HEK293 (cell line): ENCODE data around the gene SLC1A7.

Experiments used
- CTCF ChIA-PET: fragments of 350-600 bp; formaldehyde crosslinking; extraction: SDS; loops from one replicate; lab custom pipeline; 2021; ENCODE audit warnings: antibody characterized with exemption; lab: Yijun Ruan, JAX
- POLR2A ChIA-PET: fragments of 300-600 bp; formaldehyde crosslinking; extraction: SDS; loops from one replicate; lab custom pipeline; 2020; ENCODE audit warnings: antibody characterized with exemption, inconsistent platforms; lab: Yijun Ruan, JAX
- H3K27ac ChIP-seq: fragments of 200-500 bp; sonication (Bioruptor generic); 2 replicates; pipeline ENCODE4 v1.5.1; 2014; ENCODE audit warnings: low read depth, low read length, control low read depth, inconsistent platforms; ENCODE audit errors: extremely low read depth
- H3K36me3 ChIP-seq, 2 experiments: fragments of 200-500 bp in 1 of 2; sonication (Bioruptor generic) in 1 of 2; 1 replicate in 1 of 2; 2 replicates in 1 of 2; pipeline ENCODE4 v1.5.1; 2014 to 2017; ENCODE audit warnings: inconsistent platforms in 2 of 2, low read length in 2 of 2; ENCODE audit not compliant: control insufficient read depth in 2 of 2, insufficient read depth in 1 of 2
- H3K4me1 ChIP-seq: fragments of 200-500 bp; sonication (Bioruptor generic); 2 replicates; pipeline ENCODE4 v1.5.1; 2014; ENCODE audit warnings: mild to moderate bottlenecking, low read length, inconsistent platforms; ENCODE audit not compliant: control insufficient read depth, insufficient read depth
- H3K4me3 ChIP-seq: 2 replicates; pipeline ENCODE4 v1.5.1; 2011; ENCODE audit warnings: low read depth, mild to moderate bottlenecking, control low read depth, low read length, moderate library complexity
- H3K9me3 ChIP-seq: fragments of 200-500 bp; sonication (Bioruptor generic); 2 replicates; pipeline ENCODE4 v1.5.1; 2014; ENCODE audit warnings: low read depth, low read length, inconsistent platforms; ENCODE audit not compliant: control insufficient read depth, insufficient read depth
- GLI4 ChIP-seq: fragments of 450-650 bp; formaldehyde crosslinking; IDR thresholded peaks from 2 replicates; pipeline ENCODE4 v1.5.1; 2016; ENCODE audit warnings: missing biosample characterization, missing genetic modification characterization
- GLIS1 ChIP-seq: fragments of 450-650 bp; formaldehyde crosslinking; IDR thresholded peaks from 2 replicates; pipeline ENCODE4 v1.5.1; 2016; ENCODE audit warnings: missing biosample characterization, missing genetic modification characterization
- HOXA7 ChIP-seq: sonication (generic); formaldehyde crosslinking; IDR thresholded peaks from 2 replicates; pipeline ENCODE4 v1.8.1; 2022; ENCODE audit warnings: missing genetic modification reagents, borderline replicate concordance
- OSR2 ChIP-seq: fragments of 450-650 bp; formaldehyde crosslinking; IDR thresholded peaks from 2 replicates; pipeline ENCODE4 v1.5.1; 2016; ENCODE audit warnings: missing biosample characterization, missing genetic modification characterization
- PRDM1 ChIP-seq: fragments of 450-650 bp; formaldehyde crosslinking; IDR thresholded peaks from 2 replicates; pipeline ENCODE4; 2016; ENCODE audit warnings: missing biosample characterization, missing genetic modification characterization
- TCF7L2 ChIP-seq: IDR thresholded peaks from 2 replicates; pipeline ENCODE4 v1.6.1; 2011; ENCODE audit warnings: low read depth, mild to moderate bottlenecking, inconsistent platforms, low read length, moderate library complexity, borderline replicate concordance
- YY2 ChIP-seq: fragments of 450-650 bp; formaldehyde crosslinking; IDR thresholded peaks from 2 replicates; pipeline ENCODE4 v1.5.1; 2016; ENCODE audit warnings: missing biosample characterization, missing genetic modification characterization
- ZBTB7A ChIP-seq: fragments of 450-650 bp; formaldehyde crosslinking; IDR thresholded peaks from 2 replicates; pipeline ENCODE4 v1.5.1; 2016; ENCODE audit warnings: low read depth, missing biosample characterization, missing genetic modification characterization
- ZFHX2 ChIP-seq: fragments of 450-650 bp; formaldehyde crosslinking; conservative IDR thresholded peaks from 2 replicates; pipeline ENCODE4 v1.5.1; 2016; ENCODE audit warnings: missing biosample characterization, missing genetic modification characterization
- ZNF112 ChIP-seq: fragments of 450-650 bp; formaldehyde crosslinking; IDR thresholded peaks from 2 replicates; pipeline ENCODE4 v1.5.0; 2017; ENCODE audit warnings: missing biosample characterization, missing genetic modification characterization
- ZNF121 ChIP-seq: fragments of 450-650 bp; formaldehyde crosslinking; IDR thresholded peaks from 2 replicates; pipeline ENCODE4 v1.5.1; 2016; ENCODE audit warnings: missing biosample characterization, missing genetic modification characterization
- ZNF138 ChIP-seq: fragments of 450-650 bp; formaldehyde crosslinking; IDR thresholded peaks from 2 replicates; pipeline ENCODE4 v1.5.1; 2016; ENCODE audit warnings: missing biosample characterization, missing genetic modification characterization, borderline replicate concordance
- ZNF211 ChIP-seq: fragments of 450-650 bp; formaldehyde crosslinking; IDR thresholded peaks from 2 replicates; pipeline ENCODE4 v1.5.1; 2016; ENCODE audit warnings: low read depth, missing biosample characterization, missing genetic modification characterization
- ZNF324 ChIP-seq: fragments of 450-650 bp; formaldehyde crosslinking; IDR thresholded peaks from 2 replicates; pipeline ENCODE4 v1.5.1; 2016; ENCODE audit warnings: missing biosample characterization, missing genetic modification characterization
- ZNF404 ChIP-seq: fragments of 450-650 bp; formaldehyde crosslinking; IDR thresholded peaks from 2 replicates; pipeline ENCODE4 v1.5.1; 2017; ENCODE audit warnings: missing biosample characterization, missing genetic modification characterization
- ZNF664 ChIP-seq: fragments of 450-650 bp; formaldehyde crosslinking; IDR thresholded peaks from 2 replicates; pipeline ENCODE4 v1.5.1; 2016; ENCODE audit warnings: missing biosample characterization, missing genetic modification characterization
- ZNF747 ChIP-seq: fragments of 450-650 bp; formaldehyde crosslinking; IDR thresholded peaks from 2 replicates; pipeline ENCODE4 v1.5.1; 2016; ENCODE audit warnings: missing biosample characterization, missing genetic modification characterization
- ZNF791 ChIP-seq: fragments of 450-650 bp; formaldehyde crosslinking; IDR thresholded peaks from 2 replicates; pipeline ENCODE4 v1.5.1; 2016; ENCODE audit warnings: missing biosample characterization, missing genetic modification characterization
- ZSCAN16 ChIP-seq: fragments of 450-650 bp; formaldehyde crosslinking; IDR thresholded peaks from 2 replicates; pipeline ENCODE4 v1.5.1; 2016; ENCODE audit warnings: missing biosample characterization, missing genetic modification characterization
- ZSCAN23 ChIP-seq: fragments of 450-650 bp; formaldehyde crosslinking; IDR thresholded peaks from 2 replicates; pipeline ENCODE4 v1.5.1; 2016; ENCODE audit warnings: missing biosample characterization, missing genetic modification characterization
- TF ChIP-seq, protein P1 (sequence below): fragments of 450-650 bp; formaldehyde crosslinking; IDR thresholded peaks from 2 replicates; pipeline ENCODE4 v1.5.1; 2016; ENCODE audit warnings: missing biosample characterization, missing genetic modification characterization
- TF ChIP-seq, protein P2 (sequence below): fragments of 450-650 bp; formaldehyde crosslinking; IDR thresholded peaks from 2 replicates; pipeline ENCODE4 v1.5.1; 2016; ENCODE audit warnings: missing biosample characterization, missing genetic modification characterization, borderline replicate concordance
- TF ChIP-seq, protein P3 (sequence below): fragments of 450-650 bp; formaldehyde crosslinking; IDR thresholded peaks from 2 replicates; pipeline ENCODE4 v1.5.1; 2016; ENCODE audit warnings: missing biosample characterization, missing genetic modification characterization

Gene SLC1A7

DNA sequence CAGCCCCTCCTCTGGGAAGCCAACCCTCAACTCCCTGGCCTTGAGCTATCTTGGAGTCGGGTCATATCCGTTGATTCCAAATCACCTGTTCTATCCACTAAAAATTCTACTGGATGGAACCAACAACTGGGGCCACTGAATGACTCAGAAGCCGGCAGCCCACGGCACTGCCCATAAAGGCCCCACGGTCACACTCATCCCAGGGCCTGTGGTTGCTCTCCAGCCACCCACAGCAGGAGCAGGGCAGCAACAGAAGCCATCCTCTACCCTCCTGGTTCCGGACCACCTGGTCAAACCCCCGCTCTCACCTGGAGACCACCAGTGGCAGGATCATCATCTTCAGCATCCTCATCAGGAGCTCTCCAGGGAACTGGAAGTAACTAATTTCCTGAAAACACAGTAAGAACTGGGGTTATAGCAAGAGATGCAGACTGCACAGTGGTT, 8.4 kb downstream of the SLC1A7 start (continued):
- TF ChIP-seq ZNF791 (tag by site-specific recombination) (no peak), ZSCAN16 (tag by site-specific recombination) (no peak), PRDM1 (tag by site-specific recombination) (no peak), ZNF404 (tag by site-specific recombination) (no peak), ZSCAN23 (no peak), ZBTB7A (no peak), GLI4 (tag by site-specific recombination) (no peak)

DNA sequence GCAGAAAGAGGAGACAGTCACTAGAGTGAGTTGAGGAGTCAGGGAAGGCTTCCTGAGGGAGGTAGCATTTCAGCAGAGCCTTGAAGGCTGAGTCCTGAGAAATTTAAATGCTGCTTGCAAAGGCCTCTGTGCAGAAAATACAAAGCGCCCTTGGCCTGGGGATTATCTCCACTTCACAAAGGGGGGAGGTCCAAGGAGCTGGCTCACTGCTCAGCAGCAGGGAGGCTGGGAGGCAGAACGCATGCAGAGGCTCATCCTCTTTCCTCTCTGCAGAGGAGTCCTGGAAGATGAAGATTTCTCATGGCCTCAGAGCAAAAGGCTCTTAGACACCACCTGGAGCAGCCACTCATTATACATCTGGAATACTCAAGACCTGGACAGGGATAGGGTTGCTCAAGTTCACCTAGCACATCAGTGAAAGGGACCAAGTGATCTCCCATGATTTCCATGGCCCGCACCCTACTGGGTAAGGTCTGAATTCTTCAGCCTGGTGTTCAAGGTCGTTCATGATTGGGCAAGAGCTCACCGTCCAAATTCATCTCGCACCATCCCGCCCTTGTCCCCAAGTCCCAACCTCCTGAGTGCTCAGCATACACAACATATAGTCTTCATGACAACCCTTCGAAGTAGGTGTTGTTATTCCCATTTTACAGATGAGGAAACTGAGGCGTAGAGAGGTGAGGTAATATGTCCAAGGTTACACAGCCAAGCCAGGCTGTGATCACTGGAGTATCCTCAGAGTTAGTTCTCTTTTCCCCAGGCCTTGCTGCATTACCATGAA, 9.0 kb downstream of the SLC1A7 start:
- ChIA-PET CTCF (interaction anchor here (0.9 to 1.3 kb wide), 2 partner anchors 11 to 49 kb away, joined by 3 to 6 read pairs; no protein-coding TSS in a partner anchor), POLR2A (no interaction called here)
- TF ChIP-seq ZNF324 (tag by site-specific recombination) (no peak), ZNF138 (tag by site-specific recombination) (no peak), ZFHX2 (tag by site-specific recombination) (no peak), OSR2 (tag by site-specific recombination) (no peak), ZNF747 (tag by site-specific recombination) (no peak), HOXA7 (CRISPR knock-in tag) (no peak), TCF7L2 (no peak), GLIS1 (tag by site-specific recombination) (no peak), YY2 (no peak), ZNF211 (tag by site-specific recombination) (no peak), ZNF121 (tag by site-specific recombination) (no peak), ZNF404 (tag by site-specific recombination) (no peak), ZNF664 (tag by site-specific recombination) (no peak), ZNF112 (no peak), GLI4 (tag by site-specific recombination) (no peak)
- TF ChIP-seq, protein P1, sequence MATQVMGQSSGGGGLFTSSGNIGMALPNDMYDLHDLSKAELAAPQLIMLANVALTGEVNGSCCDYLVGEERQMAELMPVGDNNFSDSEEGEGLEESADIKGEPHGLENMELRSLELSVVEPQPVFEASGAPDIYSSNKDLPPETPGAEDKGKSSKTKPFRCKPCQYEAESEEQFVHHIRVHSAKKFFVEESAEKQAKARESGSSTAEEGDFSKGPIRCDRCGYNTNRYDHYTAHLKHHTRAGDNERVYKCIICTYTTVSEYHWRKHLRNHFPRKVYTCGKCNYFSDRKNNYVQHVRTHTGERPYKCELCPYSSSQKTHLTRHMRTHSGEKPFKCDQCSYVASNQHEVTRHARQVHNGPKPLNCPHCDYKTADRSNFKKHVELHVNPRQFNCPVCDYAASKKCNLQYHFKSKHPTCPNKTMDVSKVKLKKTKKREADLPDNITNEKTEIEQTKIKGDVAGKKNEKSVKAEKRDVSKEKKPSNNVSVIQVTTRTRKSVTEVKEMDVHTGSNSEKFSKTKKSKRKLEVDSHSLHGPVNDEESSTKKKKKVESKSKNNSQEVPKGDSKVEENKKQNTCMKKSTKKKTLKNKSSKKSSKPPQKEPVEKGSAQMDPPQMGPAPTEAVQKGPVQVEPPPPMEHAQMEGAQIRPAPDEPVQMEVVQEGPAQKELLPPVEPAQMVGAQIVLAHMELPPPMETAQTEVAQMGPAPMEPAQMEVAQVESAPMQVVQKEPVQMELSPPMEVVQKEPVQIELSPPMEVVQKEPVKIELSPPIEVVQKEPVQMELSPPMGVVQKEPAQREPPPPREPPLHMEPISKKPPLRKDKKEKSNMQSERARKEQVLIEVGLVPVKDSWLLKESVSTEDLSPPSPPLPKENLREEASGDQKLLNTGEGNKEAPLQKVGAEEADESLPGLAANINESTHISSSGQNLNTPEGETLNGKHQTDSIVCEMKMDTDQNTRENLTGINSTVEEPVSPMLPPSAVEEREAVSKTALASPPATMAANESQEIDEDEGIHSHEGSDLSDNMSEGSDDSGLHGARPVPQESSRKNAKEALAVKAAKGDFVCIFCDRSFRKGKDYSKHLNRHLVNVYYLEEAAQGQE (tag by site-specific recombination), result no peak
- TF ChIP-seq, protein P2, sequence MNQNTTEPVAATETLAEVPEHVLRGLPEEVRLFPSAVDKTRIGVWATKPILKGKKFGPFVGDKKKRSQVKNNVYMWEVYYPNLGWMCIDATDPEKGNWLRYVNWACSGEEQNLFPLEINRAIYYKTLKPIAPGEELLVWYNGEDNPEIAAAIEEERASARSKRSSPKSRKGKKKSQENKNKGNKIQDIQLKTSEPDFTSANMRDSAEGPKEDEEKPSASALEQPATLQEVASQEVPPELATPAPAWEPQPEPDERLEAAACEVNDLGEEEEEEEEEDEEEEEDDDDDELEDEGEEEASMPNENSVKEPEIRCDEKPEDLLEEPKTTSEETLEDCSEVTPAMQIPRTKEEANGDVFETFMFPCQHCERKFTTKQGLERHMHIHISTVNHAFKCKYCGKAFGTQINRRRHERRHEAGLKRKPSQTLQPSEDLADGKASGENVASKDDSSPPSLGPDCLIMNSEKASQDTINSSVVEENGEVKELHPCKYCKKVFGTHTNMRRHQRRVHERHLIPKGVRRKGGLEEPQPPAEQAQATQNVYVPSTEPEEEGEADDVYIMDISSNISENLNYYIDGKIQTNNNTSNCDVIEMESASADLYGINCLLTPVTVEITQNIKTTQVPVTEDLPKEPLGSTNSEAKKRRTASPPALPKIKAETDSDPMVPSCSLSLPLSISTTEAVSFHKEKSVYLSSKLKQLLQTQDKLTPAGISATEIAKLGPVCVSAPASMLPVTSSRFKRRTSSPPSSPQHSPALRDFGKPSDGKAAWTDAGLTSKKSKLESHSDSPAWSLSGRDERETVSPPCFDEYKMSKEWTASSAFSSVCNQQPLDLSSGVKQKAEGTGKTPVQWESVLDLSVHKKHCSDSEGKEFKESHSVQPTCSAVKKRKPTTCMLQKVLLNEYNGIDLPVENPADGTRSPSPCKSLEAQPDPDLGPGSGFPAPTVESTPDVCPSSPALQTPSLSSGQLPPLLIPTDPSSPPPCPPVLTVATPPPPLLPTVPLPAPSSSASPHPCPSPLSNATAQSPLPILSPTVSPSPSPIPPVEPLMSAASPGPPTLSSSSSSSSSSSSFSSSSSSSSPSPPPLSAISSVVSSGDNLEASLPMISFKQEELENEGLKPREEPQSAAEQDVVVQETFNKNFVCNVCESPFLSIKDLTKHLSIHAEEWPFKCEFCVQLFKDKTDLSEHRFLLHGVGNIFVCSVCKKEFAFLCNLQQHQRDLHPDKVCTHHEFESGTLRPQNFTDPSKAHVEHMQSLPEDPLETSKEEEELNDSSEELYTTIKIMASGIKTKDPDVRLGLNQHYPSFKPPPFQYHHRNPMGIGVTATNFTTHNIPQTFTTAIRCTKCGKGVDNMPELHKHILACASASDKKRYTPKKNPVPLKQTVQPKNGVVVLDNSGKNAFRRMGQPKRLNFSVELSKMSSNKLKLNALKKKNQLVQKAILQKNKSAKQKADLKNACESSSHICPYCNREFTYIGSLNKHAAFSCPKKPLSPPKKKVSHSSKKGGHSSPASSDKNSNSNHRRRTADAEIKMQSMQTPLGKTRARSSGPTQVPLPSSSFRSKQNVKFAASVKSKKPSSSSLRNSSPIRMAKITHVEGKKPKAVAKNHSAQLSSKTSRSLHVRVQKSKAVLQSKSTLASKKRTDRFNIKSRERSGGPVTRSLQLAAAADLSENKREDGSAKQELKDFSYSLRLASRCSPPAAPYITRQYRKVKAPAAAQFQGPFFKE (tag by site-specific recombination), result no peak
- TF ChIP-seq, protein P3, sequence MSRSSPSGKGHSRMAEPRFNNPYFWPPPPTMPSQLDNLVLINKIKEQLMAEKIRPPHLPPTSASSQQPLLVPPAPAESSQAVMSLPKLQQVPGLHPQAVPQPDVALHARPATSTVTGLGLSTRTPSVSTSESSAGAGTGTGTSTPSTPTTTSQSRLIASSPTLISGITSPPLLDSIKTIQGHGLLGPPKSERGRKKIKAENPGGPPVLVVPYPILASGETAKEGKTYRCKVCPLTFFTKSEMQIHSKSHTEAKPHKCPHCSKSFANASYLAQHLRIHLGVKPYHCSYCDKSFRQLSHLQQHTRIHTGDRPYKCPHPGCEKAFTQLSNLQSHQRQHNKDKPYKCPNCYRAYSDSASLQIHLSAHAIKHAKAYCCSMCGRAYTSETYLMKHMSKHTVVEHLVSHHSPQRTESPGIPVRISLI (tag by site-specific recombination), result no peak
- Histone ChIP-seq H3K36me3 (no peaks in the 10 kb centered on the region), H3K4me3 (no peak overlapping the region), H3K9me3 (no peaks in the 10 kb centered on the region), H3K27ac (no peak overlapping the region), H3K4me1 (0 out of 2 replicates have a peak, but pooled peaks cover 3% of the 10 kb centered on the region)
